ENCODE results near the gene CAVIN2. TPM values are rescaled to one million over a fixed set of nuclear protein-coding genes. Genes with fewer than 3 reads are reported as not detected.

Gene CAVIN2
- total RNA-seq, 1 experiment from 2014 or later: 0.07 TPM

DNA sequence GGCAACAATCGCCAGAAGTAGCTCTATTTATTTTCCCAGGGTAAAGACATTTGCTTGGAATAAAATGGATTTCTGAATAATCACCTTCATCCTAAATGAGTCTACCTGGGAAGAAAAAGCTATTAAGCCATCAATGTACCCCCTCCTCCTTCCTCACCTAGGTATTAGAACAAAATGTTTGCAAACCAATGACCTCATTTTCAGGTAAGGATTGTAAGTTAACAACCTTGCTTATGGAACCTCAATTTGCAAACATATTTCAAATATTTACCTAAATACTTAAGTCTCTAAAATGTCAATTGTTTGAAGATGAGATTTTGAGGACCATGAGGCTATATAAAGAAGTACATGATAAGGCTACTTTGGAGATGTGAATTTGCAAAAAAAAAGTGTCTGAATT lies 43.9 kb downstream of the CAVIN2 start:
- ATAC-seq: no peak
- H3F3A ChIP-seq (ENCODE audit: low read length, unreplicated experiment): no peaks in the 10 kb centered on the region
- no peak overlapping the region for H3K4me3 ChIP-seq (ENCODE audit: low read length)
- no peaks in the 10 kb centered on the region for H3K27me3 ChIP-seq (ENCODE audit: low read length)
- no peak for DNase-seq
- CTCF ChIA-PET: no interaction called here
- intact Hi-C loops (cut with micrococcal nuclease): no loop called here
- POLR2A ChIA-PET (ENCODE audit: unreplicated experiment): no interaction called here
- H3K9me3 ChIP-seq (ENCODE audit: low read length): no peaks in the 10 kb centered on the region
- H3K4me1 ChIP-seq (ENCODE audit: insufficient read depth, low read length): no peaks in the 10 kb centered on the region
- no peaks in the 10 kb centered on the region for H3K36me3 ChIP-seq (ENCODE audit: low read depth, low read length)
- H2AFZ ChIP-seq (ENCODE audit: low read length): no peak overlapping the region
- TF ChIP-seq EZH2 (IDR thresholded peaks at IDR 0.05; ENCODE audit: low read length, unreplicated experiment) (no peak), EZH2phosphoT487 (IDR thresholded peaks at IDR 0.05; ENCODE audit: borderline replicate concordance, low read length) (no peak)
- TF ChIP-seq, protein P1, sequence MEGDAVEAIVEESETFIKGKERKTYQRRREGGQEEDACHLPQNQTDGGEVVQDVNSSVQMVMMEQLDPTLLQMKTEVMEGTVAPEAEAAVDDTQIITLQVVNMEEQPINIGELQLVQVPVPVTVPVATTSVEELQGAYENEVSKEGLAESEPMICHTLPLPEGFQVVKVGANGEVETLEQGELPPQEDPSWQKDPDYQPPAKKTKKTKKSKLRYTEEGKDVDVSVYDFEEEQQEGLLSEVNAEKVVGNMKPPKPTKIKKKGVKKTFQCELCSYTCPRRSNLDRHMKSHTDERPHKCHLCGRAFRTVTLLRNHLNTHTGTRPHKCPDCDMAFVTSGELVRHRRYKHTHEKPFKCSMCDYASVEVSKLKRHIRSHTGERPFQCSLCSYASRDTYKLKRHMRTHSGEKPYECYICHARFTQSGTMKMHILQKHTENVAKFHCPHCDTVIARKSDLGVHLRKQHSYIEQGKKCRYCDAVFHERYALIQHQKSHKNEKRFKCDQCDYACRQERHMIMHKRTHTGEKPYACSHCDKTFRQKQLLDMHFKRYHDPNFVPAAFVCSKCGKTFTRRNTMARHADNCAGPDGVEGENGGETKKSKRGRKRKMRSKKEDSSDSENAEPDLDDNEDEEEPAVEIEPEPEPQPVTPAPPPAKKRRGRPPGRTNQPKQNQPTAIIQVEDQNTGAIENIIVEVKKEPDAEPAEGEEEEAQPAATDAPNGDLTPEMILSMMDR (conservative IDR thresholded peaks at IDR 0.05; ENCODE audit: low read depth, low read length): no peak
- H3K79me2 ChIP-seq (ENCODE audit: low read length): no peaks in the 10 kb centered on the region
- H3K9ac ChIP-seq (ENCODE audit: low read length): no peak overlapping the region
- no peak overlapping the region for H3K4me2 ChIP-seq (ENCODE audit: low read length)
- no peaks in the 10 kb centered on the region for H4K20me1 ChIP-seq (ENCODE audit: low read length)
- no TSS peak for BruUV-seq (replicated peaks)
- H3K9me2 ChIP-seq (replicated peaks; ENCODE audit: low read length): no peaks in the 10 kb centered on the region
- no peak overlapping the region for H3K27ac ChIP-seq (ENCODE audit: low read length)

DNA sequence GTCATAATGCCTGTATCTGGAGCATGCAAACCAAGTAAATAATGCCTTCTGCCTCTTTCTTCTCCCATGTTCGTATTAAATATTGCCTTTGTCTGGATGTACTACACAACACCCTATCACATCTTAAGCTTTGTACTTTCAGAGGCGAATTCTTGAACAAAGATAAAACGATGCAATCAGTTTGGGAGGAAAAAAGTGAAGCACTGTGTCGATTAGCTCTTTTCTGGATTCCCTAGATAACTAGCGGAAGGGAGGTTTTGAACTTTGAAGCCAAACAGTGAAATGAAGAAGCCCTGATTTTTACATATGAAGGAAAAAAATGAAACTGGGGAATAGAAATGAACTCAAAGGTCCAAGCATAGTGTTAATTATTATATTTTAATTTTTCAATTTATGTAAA lies 44.7 kb downstream of the CAVIN2 start:
- Histone ChIP-seq H3K79me2 (ENCODE audit: low read length) (no peaks in the 10 kb centered on the region), H3K4me2 (ENCODE audit: low read length) (no peak overlapping the region), H3F3A (ENCODE audit: low read length, unreplicated experiment) (no peaks in the 10 kb centered on the region), H2AFZ (ENCODE audit: low read length) (no peak overlapping the region), H3K4me1 (ENCODE audit: insufficient read depth, low read length) (no peaks in the 10 kb centered on the region), H3K27ac (ENCODE audit: low read length) (no peak overlapping the region), H3K9me2 (replicated peaks; ENCODE audit: low read length) (no peaks in the 10 kb centered on the region), H3K9me3 (ENCODE audit: low read length) (no peaks in the 10 kb centered on the region), H3K4me3 (ENCODE audit: low read length) (no peak overlapping the region), H3K36me3 (ENCODE audit: low read depth, low read length) (no peaks in the 10 kb centered on the region), H3K27me3 (ENCODE audit: low read length) (no peaks in the 10 kb centered on the region), H3K9ac (ENCODE audit: low read length) (no peak overlapping the region), H4K20me1 (ENCODE audit: low read length) (no peaks in the 10 kb centered on the region)
- POLR2A ChIA-PET (ENCODE audit: unreplicated experiment): interaction anchor here (0.6 kb wide), 1 partner anchor 89 kb away, joined by 3 read pairs; no protein-coding TSS in a partner anchor
- CTCF ChIA-PET: interaction anchor here (0.6 kb wide), 1 partner anchor 45 kb away, joined by 5 read pairs; no protein-coding TSS in a partner anchor
- no peak for DNase-seq
- no TSS peak for BruUV-seq (replicated peaks)
- no peak for ATAC-seq
- TF ChIP-seq EZH2 (IDR thresholded peaks at IDR 0.05; ENCODE audit: low read length, unreplicated experiment): no peak
- TF ChIP-seq EZH2phosphoT487 (IDR thresholded peaks at IDR 0.05; ENCODE audit: borderline replicate concordance, low read length): no peak
- TF ChIP-seq, protein P1 (conservative IDR thresholded peaks at IDR 0.05; ENCODE audit: low read depth, low read length): no peak
- intact Hi-C loops (cut with micrococcal nuclease): no loop called here

DNA sequence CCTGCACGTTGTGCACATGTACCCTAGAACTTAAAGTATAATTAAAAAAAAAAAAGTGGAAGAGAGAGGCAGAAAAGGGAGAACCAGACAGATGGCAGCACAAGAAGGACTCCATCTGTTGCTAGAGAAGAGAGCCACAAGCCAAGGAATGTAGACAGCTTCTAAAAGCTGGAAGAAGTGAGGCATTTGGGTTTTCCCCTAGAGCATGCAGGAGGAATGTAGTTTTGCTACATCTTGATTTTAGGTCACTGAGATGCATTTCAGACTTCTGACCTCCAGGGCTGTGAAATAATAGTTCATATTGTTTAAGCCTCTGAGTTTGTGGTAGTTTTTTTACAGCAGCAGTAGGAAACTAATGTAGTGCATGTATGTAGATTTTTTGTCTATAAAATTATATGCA lies 46.0 kb downstream of the CAVIN2 start:
- no peaks in the 10 kb centered on the region for H4K20me1 ChIP-seq (ENCODE audit: low read length)
- no peak overlapping the region for H2AFZ ChIP-seq (ENCODE audit: low read length)
- no peak overlapping the region for H3K4me2 ChIP-seq (ENCODE audit: low read length)
- POLR2A ChIA-PET (ENCODE audit: unreplicated experiment): no interaction called here
- TF ChIP-seq, protein P1 (conservative IDR thresholded peaks at IDR 0.05; ENCODE audit: low read depth, low read length): no peak
- TF ChIP-seq EZH2phosphoT487 (IDR thresholded peaks at IDR 0.05; ENCODE audit: borderline replicate concordance, low read length): no peak
- TF ChIP-seq EZH2 (IDR thresholded peaks at IDR 0.05; ENCODE audit: low read length, unreplicated experiment): no peak
- no peak overlapping the region for H3K27ac ChIP-seq (ENCODE audit: low read length)
- H3F3A ChIP-seq (ENCODE audit: low read length, unreplicated experiment): no peaks in the 10 kb centered on the region
- peak; percentile 17 for DNase-seq
- intact Hi-C loops (cut with micrococcal nuclease): no loop called here
- H3K4me3 ChIP-seq (ENCODE audit: low read length): no peak overlapping the region
- H3K4me1 ChIP-seq (ENCODE audit: insufficient read depth, low read length): no peaks in the 10 kb centered on the region
- CTCF ChIA-PET: no interaction called here
- no peaks in the 10 kb centered on the region for H3K36me3 ChIP-seq (ENCODE audit: low read depth, low read length)
- no peaks in the 10 kb centered on the region for H3K9me3 ChIP-seq (ENCODE audit: low read length)
- BruUV-seq (replicated peaks): no TSS peak
- H3K79me2 ChIP-seq (ENCODE audit: low read length): no peaks in the 10 kb centered on the region
- H3K9ac ChIP-seq (ENCODE audit: low read length): no peak overlapping the region
- ATAC-seq: no peak
- H3K9me2 ChIP-seq (replicated peaks; ENCODE audit: low read length): no peaks in the 10 kb centered on the region
- no peaks in the 10 kb centered on the region for H3K27me3 ChIP-seq (ENCODE audit: low read length)
